Mammary epithelial cell (primary cell): ENCODE data around the gene REXO2.

Experiments used
- EZH2 ChIP-seq: IDR thresholded peaks from 2 replicates; pipeline ENCODE4 v1.6.1; 2012; ENCODE audit warnings: low read length, inconsistent platforms, borderline replicate concordance
- TF ChIP-seq, protein P1 (sequence below), 2 donors: IDR thresholded peaks in 1 of 2; conservative IDR thresholded peaks in 1 of 2; 2 replicates each; pipeline ENCODE4 v1.5.1; 2011 to 2012; ENCODE audit warnings: inconsistent platforms in 2 of 2, low read length in 2 of 2, mild to moderate bottlenecking in 2 of 2, control low read depth in 1 of 2, low read depth in 1 of 2; ENCODE audit not compliant: insufficient read depth in 1 of 2; ENCODE audit errors: extremely low read depth in 1 of 2

DNA sequence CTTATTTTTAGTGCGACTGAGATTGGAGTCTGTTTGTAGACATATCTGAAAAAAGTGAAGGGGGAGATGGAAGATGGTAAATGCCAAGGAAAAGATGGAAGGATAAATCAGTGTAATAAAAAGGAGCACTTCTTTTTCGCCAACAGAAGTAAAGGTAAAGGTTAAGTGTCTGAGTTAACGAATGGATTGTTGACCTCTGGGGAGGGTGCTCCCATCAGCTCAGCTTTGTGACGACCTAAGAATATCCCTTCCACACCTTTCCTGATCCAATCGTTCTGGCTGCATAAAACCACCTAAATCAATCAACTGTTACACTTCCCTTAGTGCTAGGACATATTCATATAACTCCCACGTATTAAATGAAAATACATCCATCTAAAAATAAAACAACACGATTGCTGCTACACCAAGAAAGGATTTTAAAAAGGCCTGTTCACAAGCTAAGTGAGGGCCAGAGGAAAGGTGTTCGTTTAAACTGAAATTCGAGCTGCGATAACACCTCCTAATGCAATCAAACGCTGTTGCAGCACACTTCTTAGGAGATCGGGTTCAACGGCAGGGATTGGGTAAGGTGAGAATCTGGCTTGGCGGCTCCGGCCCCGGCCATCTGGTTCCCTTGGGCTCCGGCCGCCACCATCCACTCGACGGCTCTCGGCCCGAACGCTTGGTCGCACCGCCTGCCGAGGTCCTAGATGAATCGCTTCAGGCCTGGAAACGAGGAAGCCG, 39.6 kb upstream of the REXO2 start:
- TF ChIP-seq, protein P1, sequence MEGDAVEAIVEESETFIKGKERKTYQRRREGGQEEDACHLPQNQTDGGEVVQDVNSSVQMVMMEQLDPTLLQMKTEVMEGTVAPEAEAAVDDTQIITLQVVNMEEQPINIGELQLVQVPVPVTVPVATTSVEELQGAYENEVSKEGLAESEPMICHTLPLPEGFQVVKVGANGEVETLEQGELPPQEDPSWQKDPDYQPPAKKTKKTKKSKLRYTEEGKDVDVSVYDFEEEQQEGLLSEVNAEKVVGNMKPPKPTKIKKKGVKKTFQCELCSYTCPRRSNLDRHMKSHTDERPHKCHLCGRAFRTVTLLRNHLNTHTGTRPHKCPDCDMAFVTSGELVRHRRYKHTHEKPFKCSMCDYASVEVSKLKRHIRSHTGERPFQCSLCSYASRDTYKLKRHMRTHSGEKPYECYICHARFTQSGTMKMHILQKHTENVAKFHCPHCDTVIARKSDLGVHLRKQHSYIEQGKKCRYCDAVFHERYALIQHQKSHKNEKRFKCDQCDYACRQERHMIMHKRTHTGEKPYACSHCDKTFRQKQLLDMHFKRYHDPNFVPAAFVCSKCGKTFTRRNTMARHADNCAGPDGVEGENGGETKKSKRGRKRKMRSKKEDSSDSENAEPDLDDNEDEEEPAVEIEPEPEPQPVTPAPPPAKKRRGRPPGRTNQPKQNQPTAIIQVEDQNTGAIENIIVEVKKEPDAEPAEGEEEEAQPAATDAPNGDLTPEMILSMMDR (conservative IDR thresholded peaks at IDR 0.05 in 1 of 2, IDR thresholded peaks at IDR 0.05 in 1 of 2; ENCODE audit: extremely low read depth in 1 of 2, insufficient read depth in 1 of 2, low read depth in 1 of 2, low read length in 2 of 2), result no peak
- TF ChIP-seq EZH2, result no peak
